Measurements from ENCODE around the gene NRL. TPM values are rescaled to one million over a fixed set of nuclear protein-coding genes. Genes with fewer than 3 reads are reported as not detected.
A peak's percentile ranks its signal among the peaks of the same experiment; 100 is the strongest.

Gene NRL
- total and polyA plus RNA-seq, 9 of the 15 experiments (the other 6 are each of a cell fraction or from before 2014, with no cell fraction given): 0.07 to 2.7 (median 1.4) TPM; not detected in 1

DNA sequence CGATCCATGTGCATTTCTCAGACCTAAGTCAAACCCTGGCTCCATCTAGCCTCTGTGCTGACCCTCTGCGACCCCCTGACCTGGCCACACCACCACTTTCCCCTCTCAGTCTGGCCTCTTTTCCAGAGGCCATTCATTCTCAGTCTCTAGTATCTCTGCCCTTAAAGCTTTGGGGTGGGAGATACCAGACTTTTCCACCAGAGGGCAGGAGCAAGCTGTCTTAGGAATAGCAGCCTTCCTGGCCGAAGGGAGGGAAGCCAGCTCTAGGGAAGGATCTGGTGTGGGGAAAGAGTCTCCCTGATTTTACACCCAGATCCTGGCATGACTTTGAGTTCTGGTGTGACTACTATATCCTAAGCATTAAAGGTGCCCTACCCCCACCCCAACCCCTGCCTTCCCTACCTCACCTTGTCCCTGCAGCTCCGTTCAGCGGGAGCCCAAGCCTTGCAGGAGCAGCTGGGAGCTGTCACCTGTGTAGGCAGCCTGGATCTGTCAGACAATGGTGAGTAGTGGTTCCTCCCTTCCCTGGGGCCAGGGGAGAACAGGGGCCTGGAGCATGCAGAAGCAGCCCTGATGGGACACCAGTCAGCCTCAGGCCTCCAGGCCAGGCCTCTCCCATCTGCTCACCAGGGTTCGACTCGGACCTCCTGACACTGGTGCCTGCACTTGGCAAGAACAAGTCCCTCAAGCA, 56.3 kb downstream of the NRL start (continued):
- TF ChIP-seq, protein P1, sequence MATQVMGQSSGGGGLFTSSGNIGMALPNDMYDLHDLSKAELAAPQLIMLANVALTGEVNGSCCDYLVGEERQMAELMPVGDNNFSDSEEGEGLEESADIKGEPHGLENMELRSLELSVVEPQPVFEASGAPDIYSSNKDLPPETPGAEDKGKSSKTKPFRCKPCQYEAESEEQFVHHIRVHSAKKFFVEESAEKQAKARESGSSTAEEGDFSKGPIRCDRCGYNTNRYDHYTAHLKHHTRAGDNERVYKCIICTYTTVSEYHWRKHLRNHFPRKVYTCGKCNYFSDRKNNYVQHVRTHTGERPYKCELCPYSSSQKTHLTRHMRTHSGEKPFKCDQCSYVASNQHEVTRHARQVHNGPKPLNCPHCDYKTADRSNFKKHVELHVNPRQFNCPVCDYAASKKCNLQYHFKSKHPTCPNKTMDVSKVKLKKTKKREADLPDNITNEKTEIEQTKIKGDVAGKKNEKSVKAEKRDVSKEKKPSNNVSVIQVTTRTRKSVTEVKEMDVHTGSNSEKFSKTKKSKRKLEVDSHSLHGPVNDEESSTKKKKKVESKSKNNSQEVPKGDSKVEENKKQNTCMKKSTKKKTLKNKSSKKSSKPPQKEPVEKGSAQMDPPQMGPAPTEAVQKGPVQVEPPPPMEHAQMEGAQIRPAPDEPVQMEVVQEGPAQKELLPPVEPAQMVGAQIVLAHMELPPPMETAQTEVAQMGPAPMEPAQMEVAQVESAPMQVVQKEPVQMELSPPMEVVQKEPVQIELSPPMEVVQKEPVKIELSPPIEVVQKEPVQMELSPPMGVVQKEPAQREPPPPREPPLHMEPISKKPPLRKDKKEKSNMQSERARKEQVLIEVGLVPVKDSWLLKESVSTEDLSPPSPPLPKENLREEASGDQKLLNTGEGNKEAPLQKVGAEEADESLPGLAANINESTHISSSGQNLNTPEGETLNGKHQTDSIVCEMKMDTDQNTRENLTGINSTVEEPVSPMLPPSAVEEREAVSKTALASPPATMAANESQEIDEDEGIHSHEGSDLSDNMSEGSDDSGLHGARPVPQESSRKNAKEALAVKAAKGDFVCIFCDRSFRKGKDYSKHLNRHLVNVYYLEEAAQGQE (IDR thresholded peaks at IDR 0.05; ENCODE audit: borderline replicate concordance): peak; percentile 87
- TF ChIP-seq, protein P1 (CRISPR knock-in tag; IDR thresholded peaks at IDR 0.05; ENCODE audit: low read depth): no peak
